K562 (cell line): Measurements from ENCODE around the gene TTLL10. TPM values are rescaled to one million over a fixed set of nuclear protein-coding genes. Genes with fewer than 3 reads are reported as not detected.

Experiments
- ATAC-seq: fragments of 200-7000 bp; cut with Tn5 transposase; 3 replicates; pipeline ENCODE4 v1.9.1; 2020; ENCODE audit warnings: moderate library complexity
- BruUV-seq: library from RNA; stranded (reverse); fragments of 400-500 nt; replicated peaks from 2 replicates; lab custom pipeline; 2021; lab: Mats Ljungman, UMichigan
- CTCF ChIA-PET: fragments of 300-600 bp; formaldehyde crosslinking; extraction: SDS; loops from one replicate; lab custom pipeline; 2021; ENCODE audit warnings: low intra/inter-chr PET ratio; lab: Yijun Ruan, JAX
- POLR2A ChIA-PET: fragments of 300-600, 350-650 bp; sonication (Branson Sonifier 250); formaldehyde crosslinking; extraction: SDS; loops from one replicate; lab custom pipeline; 2021; ENCODE audit warnings: antibody characterized with exemption, inconsistent platforms; lab: Yijun Ruan, JAX
- DNase-seq, 4 experiments: peaks; one replicate each; pipeline versions ENCODE4 v3.0.0 to v3.0.0-alpha.2; 2011 to 2018; ENCODE audit warnings: low spot score in 3 of 4, mixed read lengths in 3 of 4; ENCODE audit errors: extremely low read depth in 1 of 4
- FAIRE-seq: peaks from 2 replicates; lab custom pipeline; 2011; peaks lifted over from hg19 to GRCh38; lab: Jason Lieb, UNC
- H2AFZ ChIP-seq: 2 replicates; pipeline ENCODE4 v1.6.0; 2011; ENCODE audit warnings: low read depth, low read length, control low read depth, inconsistent platforms
- H3K27ac ChIP-seq: fragments of 200-600 bp; 3 replicates; pipeline ENCODE4 v1.8.0; 2011; ENCODE audit warnings: low read depth, mild to moderate bottlenecking, control low read depth, inconsistent platforms, low read length, moderate library complexity, mixed read lengths; ENCODE audit errors: extremely low read depth
- H3K27me3 ChIP-seq, 2 experiments: fragments of 300-600 bp in 1 of 2; 2 replicates in 1 of 2; 3 replicates in 1 of 2; pipeline versions ENCODE4 v1.6.0 to v1.8.0; 2011; ENCODE audit warnings: inconsistent platforms in 2 of 2, low read length in 2 of 2, mild to moderate bottlenecking in 1 of 2, mixed read lengths in 1 of 2, moderate library complexity in 1 of 2; ENCODE audit not compliant: control insufficient read depth in 2 of 2, insufficient read depth in 2 of 2
- H3K36me3 ChIP-seq: fragments of 300-600 bp; 3 replicates; pipeline ENCODE4 v1.8.0; 2011; ENCODE audit warnings: mild to moderate bottlenecking, low read length, inconsistent platforms; ENCODE audit not compliant: control insufficient read depth, insufficient read depth
- H3K4me1 ChIP-seq, 2 experiments: fragments of 200-600 bp in 1 of 2; replicated peaks in 1 of 2; 2 replicates in 1 of 2; 3 replicates in 1 of 2; pipeline versions ENCODE4 v1.5.1 to v1.8.0; 2011; ENCODE audit warnings: inconsistent platforms in 2 of 2, low read length in 2 of 2, mild to moderate bottlenecking in 1 of 2, mixed read lengths in 1 of 2, moderate library complexity in 1 of 2; ENCODE audit not compliant: control insufficient read depth in 2 of 2, insufficient read depth in 2 of 2
- H3K4me2 ChIP-seq: 2 replicates; pipeline ENCODE4 v1.6.1; 2011; ENCODE audit warnings: low read length, control low read depth, inconsistent platforms, mixed read lengths; ENCODE audit not compliant: insufficient read depth
- H3K4me3 ChIP-seq: fragments of 200-600 bp; sonication (generic), shearing (Covaris generic); 2 replicates; pipeline ENCODE4 v1.5.1; 2016; ENCODE audit warnings: control low read depth, inconsistent platforms
- H3K79me2 ChIP-seq: fragments of 200-600 bp; 3 replicates; pipeline ENCODE4 v1.8.0; 2011; ENCODE audit warnings: low read length, inconsistent platforms; ENCODE audit not compliant: control insufficient read depth, insufficient read depth
- H3K9ac ChIP-seq, 2 experiments: 2 replicates each; pipeline versions ENCODE4 v1.6.0 to v1.6.1; 2011; ENCODE audit warnings: low read depth in 2 of 2, low read length in 2 of 2, control low read depth in 1 of 2, inconsistent platforms in 1 of 2, mild to moderate bottlenecking in 1 of 2, mixed read lengths in 1 of 2; ENCODE audit not compliant: insufficient read depth in 1 of 2
- H3K9me1 ChIP-seq: one replicate; pipeline ENCODE4 v1.6.0; 2011; ENCODE audit warnings: inconsistent platforms, mild to moderate bottlenecking, low read length, moderate library complexity; ENCODE audit not compliant: control insufficient read depth, insufficient read depth
- H3K9me3 ChIP-seq: replicated peaks from 2 replicates; pipeline ENCODE4 v1.5.1; 2011; ENCODE audit warnings: low read depth, low read length, inconsistent platforms; ENCODE audit not compliant: control insufficient read depth, insufficient read depth
- H4K20me1 ChIP-seq: replicated peaks from 2 replicates; pipeline ENCODE4 v1.6.1; 2011; ENCODE audit warnings: low read length, inconsistent platforms, mixed read lengths; ENCODE audit not compliant: control insufficient read depth, insufficient read depth
- CCAR2 ChIP-seq: fragments of 200-400 bp; formaldehyde crosslinking; IDR thresholded peaks from 2 replicates; pipeline ENCODE4 v1.6.1; 2017; ENCODE audit warnings: mild to moderate bottlenecking, low read depth, low read length
- FOSL1 ChIP-seq: fragments of 200-800 bp; sonication (Bioruptor generic); conservative IDR thresholded peaks from 2 replicates; pipeline ENCODE4 v1.6.1; 2016; ENCODE audit warnings: missing genetic modification characterization, missing compliant biosample characterization
- MCM3 ChIP-seq: fragments of 450-650 bp; IDR thresholded peaks from 2 replicates; pipeline ENCODE4 v1.6.1; 2016
- SP1 ChIP-seq: sonication (generic); formaldehyde crosslinking; IDR thresholded peaks from 2 replicates; pipeline ENCODE4 v1.8.1; 2022; ENCODE audit warnings: mild to moderate bottlenecking, missing genetic modification reagents
- ZNF444 ChIP-seq: fragments of 250-450 bp; sonication (Bioruptor Pico); IDR thresholded peaks from 2 replicates; pipeline ENCODE4 v1.4.0; 2020; ENCODE audit warnings: mild to moderate bottlenecking, moderate library complexity
- ZNF586 ChIP-seq: fragments of 450-650 bp; formaldehyde crosslinking; conservative IDR thresholded peaks from 2 replicates; pipeline ENCODE4 v1.4.0; 2020; ENCODE audit warnings: mild to moderate bottlenecking, moderate library complexity
- WGBS: fragments of 100-300 bp; shearing (Covaris generic); methylation state at CpG from one replicate; pipeline ENCODE4 v1.1.6; 2016; ENCODE audit warnings: low coverage, mixed read lengths; ENCODE audit not compliant: insufficient coverage; ENCODE audit errors: missing lambda C conversion rate; 5-methylcytosine and 5-hydroxymethylcytosine counted together
- in situ Hi-C: fragments of 300-500 bp; cut with MboI; formaldehyde crosslinking; loops from 4 replicates; pipeline ENCODE4 v1.15.0; 2018; ENCODE audit warnings: inconsistent platforms, mixed read lengths
- intact Hi-C: fragments of 100-400 bp; cut with micrococcal nuclease; formaldehyde crosslinking; loops from 2 replicates; pipeline ENCODE4 v1.14.2; 2022
- polyA plus RNA-seq, 8 experiments: library from polyadenylated mRNA; depleted of rRNA in 4 of 8; stranded (reverse) in 5 of 8; unstranded in 3 of 8; fragments of >200 nt; fragmentation: Nextera tagmentation in 2 of 8; fragmentation: Illumina TruSeq in 1 of 8; extraction: Ambion mirVana in 2 of 8; extraction: Trizol in 1 of 8; gene quantifications; 2 replicates each; pipeline versions ENCODE4 v1.2.1 to v1.2.3, GENCODE V29; 2011 to 2014; ENCODE audit warnings: inconsistent platforms in 1 of 8, missing spikeins in 1 of 8
- total RNA-seq, 7 experiments: library from RNA; depleted of rRNA in 6 of 7; stranded (reverse); fragments of >200 nt in 6 of 7; fragmentation: Illumina TruSeq in 2 of 7; extraction: Trizol in 2 of 7; gene quantifications; 2 replicates each; pipeline versions ENCODE4 v1.2.1 to v1.2.3, GENCODE V29; 2011 to 2021; ENCODE audit warnings: low replicate concordance in 1 of 7
- TF ChIP-seq, protein P1 (sequence below), 2 experiments: fragments of 450-650 bp; conservative IDR thresholded peaks; 2 replicates each; pipeline ENCODE4 v1.6.1; 2017; ENCODE audit warnings: mild to moderate bottlenecking in 2 of 2, moderate library complexity in 2 of 2
- TF ChIP-seq, protein P2 (sequence below): fragments of 450-650 bp; IDR thresholded peaks from 2 replicates; pipeline ENCODE4 v1.7.0; 2016; ENCODE audit warnings: borderline replicate concordance

TTLL10 gene
- total and polyA plus RNA-seq, 9 of the 15 experiments (the other 6 are each of a cell fraction or from before 2014, with no cell fraction given), result not detected

DNA sequence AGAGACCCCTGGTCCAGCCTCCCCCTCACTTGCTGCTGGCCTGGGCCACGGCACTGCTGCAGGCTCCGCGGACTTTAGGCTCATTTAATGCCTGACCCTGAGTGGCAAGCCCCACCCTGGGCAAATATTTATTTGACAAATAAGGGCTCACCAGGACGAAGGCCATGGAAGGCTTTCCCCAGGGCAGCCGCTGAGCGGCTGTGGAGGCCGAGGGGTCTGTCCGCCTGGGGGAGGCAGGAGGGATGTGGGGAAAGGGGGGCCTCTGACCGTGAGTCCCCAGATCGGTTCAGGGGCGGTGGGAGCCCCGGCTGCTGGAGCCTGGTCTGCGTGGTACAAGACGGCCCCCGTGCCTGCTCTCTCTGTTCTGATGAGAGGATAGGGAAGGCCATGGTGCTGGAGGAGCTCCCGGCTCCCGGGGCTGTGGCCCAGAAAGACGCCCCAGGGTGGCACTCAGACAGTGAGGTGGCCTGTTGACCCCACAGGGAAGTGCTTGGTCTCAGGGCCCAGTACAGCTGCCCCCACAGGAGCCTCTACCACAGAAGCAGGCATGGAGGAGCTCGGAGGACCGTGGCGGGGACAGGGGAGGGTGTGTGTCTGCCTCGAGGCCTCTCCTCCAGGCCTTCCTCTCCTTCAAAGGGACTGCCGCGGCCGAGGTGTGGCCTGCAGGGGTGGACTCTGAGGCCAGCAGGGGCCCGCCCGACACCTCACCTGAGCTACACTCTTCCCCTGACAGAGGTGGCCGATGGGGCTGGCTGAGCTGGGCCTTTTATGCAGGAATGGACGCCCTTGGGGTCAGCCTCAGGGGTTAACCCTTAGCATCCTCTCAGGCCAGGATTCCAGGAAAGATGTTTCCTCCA lies 48.7 kb upstream of the TTLL10 start:
- Histone ChIP-seq H3K4me3 (no peak overlapping the region), H3K27ac (no peak overlapping the region), H3K27me3 (peaks cover 14 to 67% of the 10 kb centered on the region in 2 experiments; a peak in 4 of 5 replicates), H3K9me3 (peaks cover 9% of the 10 kb centered on the region), H3K9ac (no peak overlapping the region), H3K79me2 (no peaks in the 10 kb centered on the region), H3K4me2 (no peak overlapping the region), H3K36me3 (no peaks in the 10 kb centered on the region), H3K4me1 (peaks cover 0 to 64% of the 10 kb centered on the region in 2 experiments; a peak in 3 of 5 replicates), H2AFZ (no peak overlapping the region), H3K9me1 (no peaks in the 10 kb centered on the region), H4K20me1 (peaks cover 4% of the 10 kb centered on the region; the same call in 1 of the 2 replicates)
- ATAC-seq, result no peak
- ChIA-PET CTCF (interaction anchor here (0.5 kb wide), 1 partner anchor 139 kb away, joined by 4 read pairs; no protein-coding TSS in a partner anchor), POLR2A (interaction anchor here (0.5 to 1.3 kb wide), 5 partner anchors 13 to 146 kb away, joined by 3 to 4 read pairs (median 3); no protein-coding TSS in a partner anchor)
- TF ChIP-seq, protein P1, sequence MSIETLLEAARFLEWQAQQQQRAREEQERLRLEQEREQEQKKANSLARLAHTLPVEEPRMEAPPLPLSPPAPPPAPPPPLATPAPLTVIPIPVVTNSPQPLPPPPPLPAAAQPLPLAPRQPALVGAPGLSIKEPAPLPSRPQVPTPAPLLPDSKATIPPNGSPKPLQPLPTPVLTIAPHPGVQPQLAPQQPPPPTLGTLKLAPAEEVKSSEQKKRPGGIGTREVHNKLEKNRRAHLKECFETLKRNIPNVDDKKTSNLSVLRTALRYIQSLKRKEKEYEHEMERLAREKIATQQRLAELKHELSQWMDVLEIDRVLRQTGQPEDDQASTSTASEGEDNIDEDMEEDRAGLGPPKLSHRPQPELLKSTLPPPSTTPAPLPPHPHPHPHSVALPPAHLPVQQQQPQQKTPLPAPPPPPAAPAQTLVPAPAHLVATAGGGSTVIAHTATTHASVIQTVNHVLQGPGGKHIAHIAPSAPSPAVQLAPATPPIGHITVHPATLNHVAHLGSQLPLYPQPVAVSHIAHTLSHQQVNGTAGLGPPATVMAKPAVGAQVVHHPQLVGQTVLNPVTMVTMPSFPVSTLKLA (conservative IDR thresholded peaks at IDR 0.05), result no peak
- TF ChIP-seq SP1 (CRISPR knock-in tag) (no peak), MCM3 (no peak), ZNF444 (no peak), ZNF586 (CRISPR knock-in tag) (no peak), FOSL1 (tag) (no peak), CCAR2 (no peak)
- TF ChIP-seq, protein P2, sequence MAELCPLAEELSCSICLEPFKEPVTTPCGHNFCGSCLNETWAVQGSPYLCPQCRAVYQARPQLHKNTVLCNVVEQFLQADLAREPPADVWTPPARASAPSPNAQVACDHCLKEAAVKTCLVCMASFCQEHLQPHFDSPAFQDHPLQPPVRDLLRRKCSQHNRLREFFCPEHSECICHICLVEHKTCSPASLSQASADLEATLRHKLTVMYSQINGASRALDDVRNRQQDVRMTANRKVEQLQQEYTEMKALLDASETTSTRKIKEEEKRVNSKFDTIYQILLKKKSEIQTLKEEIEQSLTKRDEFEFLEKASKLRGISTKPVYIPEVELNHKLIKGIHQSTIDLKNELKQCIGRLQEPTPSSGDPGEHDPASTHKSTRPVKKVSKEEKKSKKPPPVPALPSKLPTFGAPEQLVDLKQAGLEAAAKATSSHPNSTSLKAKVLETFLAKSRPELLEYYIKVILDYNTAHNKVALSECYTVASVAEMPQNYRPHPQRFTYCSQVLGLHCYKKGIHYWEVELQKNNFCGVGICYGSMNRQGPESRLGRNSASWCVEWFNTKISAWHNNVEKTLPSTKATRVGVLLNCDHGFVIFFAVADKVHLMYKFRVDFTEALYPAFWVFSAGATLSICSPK, result no peak
- FAIRE-seq, result no peak
- no peak for DNase-seq
- 49% methylated on average over 29 of the region's 29 CpGs for WGBS
- BruUV-seq, result no TSS peak
- intact Hi-C loops (loop anchor here (5.0 kb wide), 3 partner anchors 82 to 127 kb away; partner anchors contain the start of genes B3GALT6, SDF4 and TNFRSF18), in situ Hi-C loops (no loop called here)
